Loucy (cell line): ENCODE data around the gene LILRB3.

ENCODE experiments used
- H2AFZ ChIP-seq: fragments of 200-600 bp; sonication (generic); 2 replicates; pipeline ENCODE4 v1.6.0; 2016; ENCODE audit warnings: antibody characterized with exemption, mild to moderate bottlenecking, low read length, moderate library complexity
- H3F3A ChIP-seq: fragments of 200-600 bp; 2 replicates; pipeline ENCODE4 v1.6.0; 2016; ENCODE audit warnings: antibody characterized with exemption, low read depth, mild to moderate bottlenecking
- H3K27me3 ChIP-seq: fragments of 200-600 bp; sonication (generic); 2 replicates; pipeline ENCODE4 v1.6.1; 2014; ENCODE audit warnings: low read length, mild to moderate bottlenecking; ENCODE audit not compliant: insufficient read depth, poor library complexity, severe bottlenecking
- H3K36me3 ChIP-seq: fragments of 200-600 bp; sonication (generic); 2 replicates; pipeline ENCODE4 v1.6.1; 2016; ENCODE audit warnings: low read length; ENCODE audit not compliant: insufficient read depth
- H3K4me1 ChIP-seq: fragments of 200-600 bp; sonication (generic); 2 replicates; pipeline ENCODE4 v1.5.1; 2014; ENCODE audit warnings: low read length, mild to moderate bottlenecking; ENCODE audit not compliant: insufficient read depth, poor library complexity, severe bottlenecking
- H3K4me2 ChIP-seq: fragments of 200-600 bp; sonication (generic); 2 replicates; pipeline ENCODE4 v1.6.0; 2014; ENCODE audit warnings: antibody characterized with exemption, low read length, low read depth, mild to moderate bottlenecking; ENCODE audit not compliant: poor library complexity, severe bottlenecking
- H3K4me3 ChIP-seq: fragments of 200-600 bp; sonication (generic); 2 replicates; pipeline ENCODE4 v1.5.1; 2014; ENCODE audit warnings: low read length, mild to moderate bottlenecking, mixed read lengths; ENCODE audit not compliant: poor library complexity, severe bottlenecking
- H3K79me2 ChIP-seq: fragments of 200-600 bp; sonication (generic); 2 replicates; pipeline ENCODE4 v1.6.1; 2014; ENCODE audit warnings: low read length; ENCODE audit not compliant: insufficient read depth
- H3K9ac ChIP-seq: fragments of 200-600 bp; sonication (generic); 2 replicates; pipeline ENCODE4 v1.6.0; 2014; ENCODE audit warnings: mild to moderate bottlenecking, low read depth, low read length, moderate library complexity; ENCODE audit not compliant: poor library complexity, severe bottlenecking
- H3K9me2 ChIP-seq: fragments of 200-600 bp; sonication (generic); replicated peaks from 2 replicates; pipeline ENCODE4 v1.6.1; 2016; ENCODE audit warnings: low read depth, low read length, mixed read lengths
- H3K9me3 ChIP-seq: fragments of 200-600 bp; sonication (generic); 2 replicates; pipeline ENCODE4 v1.6.1; 2014; ENCODE audit warnings: mild to moderate bottlenecking, antibody characterized with exemption, low read length, low read depth; ENCODE audit not compliant: insufficient read depth
- H4K20me1 ChIP-seq: fragments of 200-600 bp; sonication (generic); 2 replicates; pipeline ENCODE4 v1.6.0; 2014; ENCODE audit warnings: antibody characterized with exemption, low read length, mild to moderate bottlenecking; ENCODE audit not compliant: insufficient read depth, poor library complexity, severe bottlenecking
- CTCF ChIP-seq: fragments of 200-600 bp; sonication (generic); conservative IDR thresholded peaks from 2 replicates; pipeline ENCODE4 v1.5.1; 2014; ENCODE audit warnings: mild to moderate bottlenecking, antibody characterized with exemption, low read length
- EZH2phosphoT487 ChIP-seq: fragments of 200-600 bp; IDR thresholded peaks from 2 replicates; pipeline ENCODE4 v1.6.1; 2018; ENCODE audit warnings: antibody characterized with exemption, mild to moderate bottlenecking, moderate library complexity, borderline replicate concordance

Gene LILRB3

GRCh38 chr19:54206030-54206830 is 16.6 kb downstream of the LILRB3 start:
- Histone ChIP-seq H3K79me2 (peaks cover 86% of the 10 kb centered on the region), H2AFZ (no peak overlapping the region), H4K20me1 (peaks cover 91% of the 10 kb centered on the region), H3K36me3 (peaks cover 77% of the 10 kb centered on the region), H3K9ac (no peak overlapping the region), H3K4me2 (peak overlapping the region; percentile 100), H3K27me3 (no peaks in the 10 kb centered on the region), H3K9me2 (no peaks in the 10 kb centered on the region), H3K4me1 (peaks cover 75% of the 10 kb centered on the region), H3F3A (peaks cover 11% of the 10 kb centered on the region), H3K4me3 (peak overlapping the region; percentile 100), H3K9me3 (no peaks in the 10 kb centered on the region)
- TF ChIP-seq CTCF (no peak), EZH2phosphoT487 (no peak)

- Histone ChIP-seq H3K4me1 (peaks cover 68% of the 10 kb centered on the region), H3K4me3 (peak overlapping the region; percentile 100), H3K79me2 (peaks cover 90% of the 10 kb centered on the region), H3K9ac (peak overlapping the region; percentile 30), H3F3A (peaks cover 8% of the 10 kb centered on the region), H3K9me2 (no peaks in the 10 kb centered on the region), H3K9me3 (no peaks in the 10 kb centered on the region), H2AFZ (no peak overlapping the region), H3K4me2 (peak overlapping the region; percentile 100), H3K36me3 (peaks cover 77% of the 10 kb centered on the region), H3K27me3 (no peaks in the 10 kb centered on the region), H4K20me1 (peaks cover 88% of the 10 kb centered on the region)
- no peak for TF ChIP-seq EZH2phosphoT487
- no peak for TF ChIP-seq CTCF
Observed at GRCh38 chr19:54204767-54205468, 17.9 kb downstream of the LILRB3 start.

GRCh38 chr19:54203151-54203611 is 19.6 kb downstream of the LILRB3 start:
- H3K9ac ChIP-seq: peak overlapping the region; percentile 75
- H3K27me3 ChIP-seq: no peaks in the 10 kb centered on the region
- no peak overlapping the region for H2AFZ ChIP-seq
- H3K9me2 ChIP-seq: no peaks in the 10 kb centered on the region
- TF ChIP-seq CTCF (no peak), EZH2phosphoT487 (no peak)
- peaks cover 70% of the 10 kb centered on the region for H4K20me1 ChIP-seq
- peaks cover 69% of the 10 kb centered on the region for H3K36me3 ChIP-seq
- peaks cover 77% of the 10 kb centered on the region for H3K79me2 ChIP-seq
- H3K9me3 ChIP-seq: no peaks in the 10 kb centered on the region
- H3K4me1 ChIP-seq: peaks cover 51% of the 10 kb centered on the region
- peak overlapping the region; percentile 100 for H3K4me2 ChIP-seq
- peaks cover 3% of the 10 kb centered on the region; the same call in 1 of the 2 replicates for H3F3A ChIP-seq
- peak overlapping the region; percentile 100 for H3K4me3 ChIP-seq
